ENCODE measurements around the gene NDUFS8.

- TF ChIP-seq POLR2A (IDR thresholded peaks at IDR 0.05): no peak
- TF ChIP-seq, protein P1, sequence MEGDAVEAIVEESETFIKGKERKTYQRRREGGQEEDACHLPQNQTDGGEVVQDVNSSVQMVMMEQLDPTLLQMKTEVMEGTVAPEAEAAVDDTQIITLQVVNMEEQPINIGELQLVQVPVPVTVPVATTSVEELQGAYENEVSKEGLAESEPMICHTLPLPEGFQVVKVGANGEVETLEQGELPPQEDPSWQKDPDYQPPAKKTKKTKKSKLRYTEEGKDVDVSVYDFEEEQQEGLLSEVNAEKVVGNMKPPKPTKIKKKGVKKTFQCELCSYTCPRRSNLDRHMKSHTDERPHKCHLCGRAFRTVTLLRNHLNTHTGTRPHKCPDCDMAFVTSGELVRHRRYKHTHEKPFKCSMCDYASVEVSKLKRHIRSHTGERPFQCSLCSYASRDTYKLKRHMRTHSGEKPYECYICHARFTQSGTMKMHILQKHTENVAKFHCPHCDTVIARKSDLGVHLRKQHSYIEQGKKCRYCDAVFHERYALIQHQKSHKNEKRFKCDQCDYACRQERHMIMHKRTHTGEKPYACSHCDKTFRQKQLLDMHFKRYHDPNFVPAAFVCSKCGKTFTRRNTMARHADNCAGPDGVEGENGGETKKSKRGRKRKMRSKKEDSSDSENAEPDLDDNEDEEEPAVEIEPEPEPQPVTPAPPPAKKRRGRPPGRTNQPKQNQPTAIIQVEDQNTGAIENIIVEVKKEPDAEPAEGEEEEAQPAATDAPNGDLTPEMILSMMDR (IDR thresholded peaks at IDR 0.05): no peak
These were observed 8.0 kb upstream of the NDUFS8 start for GRCh38 chr11:68022531-68022930.

All from testis (tissue), 2 donors.